HG03139 (cell line): Measurements from ENCODE around the gene KRTAP12-1.
"Not testable (repeated sequence)": the region's sequence is repeated elsewhere in the genome, so short reads cannot be mapped to it uniquely, and the experiment has no call there.

Source experiments
- ATAC-seq: cut with Tn5 transposase; IDR thresholded peaks from one replicate; pipeline ENCODE4 v1.9.1; 2021; ENCODE audit not compliant: unreplicated experiment

KRTAP12-1 gene

DNA sequence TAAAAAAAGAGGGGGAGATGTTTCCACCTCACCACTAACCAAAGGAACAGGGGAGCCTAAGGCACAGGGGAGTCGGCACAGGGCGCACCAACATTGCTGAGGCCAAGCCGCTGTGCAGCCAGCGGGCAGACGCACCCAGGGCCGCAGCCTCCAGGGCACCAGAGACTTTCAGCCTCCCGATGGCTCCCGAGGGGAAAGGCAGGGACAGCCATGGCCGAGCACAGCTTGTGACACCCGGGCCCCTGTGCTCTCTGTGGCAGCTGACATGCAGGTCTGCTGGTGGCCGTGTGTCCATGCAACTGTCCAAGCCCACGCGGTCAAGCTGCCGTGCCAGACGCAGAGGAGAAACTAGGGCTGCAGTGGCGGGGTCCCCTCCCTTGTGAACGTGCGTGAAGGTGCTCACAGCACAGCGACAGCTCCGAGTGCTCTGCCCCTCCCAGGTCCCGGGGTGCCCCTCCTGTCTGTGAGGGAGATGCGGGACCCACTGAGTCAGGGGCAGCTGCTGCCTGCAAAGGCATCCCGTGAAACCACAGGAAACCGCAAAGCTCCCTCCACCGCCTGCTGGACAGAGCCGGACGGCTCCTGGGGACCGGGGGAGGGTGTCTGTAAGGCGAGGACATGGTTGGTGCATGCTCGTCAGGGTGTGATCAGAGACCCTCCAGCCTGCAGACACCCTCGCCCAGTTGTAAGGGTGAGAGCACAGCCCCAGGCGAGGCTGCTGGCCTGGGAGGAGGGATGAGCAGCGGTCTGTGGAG lies 33.2 kb downstream of the KRTAP12-1 start:
- no peak for ATAC-seq

DNA sequence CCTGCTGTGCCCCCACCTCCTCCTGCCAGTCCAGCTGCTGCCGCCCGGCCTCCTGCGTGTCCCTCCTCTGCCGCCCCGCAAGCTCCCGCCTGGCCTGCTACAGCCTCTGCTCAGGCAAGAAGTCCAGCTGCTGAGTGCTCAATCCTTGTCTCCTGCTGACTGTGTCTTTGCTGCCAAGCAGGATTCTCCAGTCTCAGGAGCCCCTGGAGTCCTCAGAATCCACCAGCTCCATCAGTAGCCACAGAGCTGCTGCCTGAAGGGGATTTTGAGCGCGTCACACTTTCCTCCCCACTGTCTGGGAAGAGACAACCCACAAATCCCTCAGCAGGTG lies 34.8 kb downstream of the KRTAP12-1 start:
- ATAC-seq: no peak

DNA sequence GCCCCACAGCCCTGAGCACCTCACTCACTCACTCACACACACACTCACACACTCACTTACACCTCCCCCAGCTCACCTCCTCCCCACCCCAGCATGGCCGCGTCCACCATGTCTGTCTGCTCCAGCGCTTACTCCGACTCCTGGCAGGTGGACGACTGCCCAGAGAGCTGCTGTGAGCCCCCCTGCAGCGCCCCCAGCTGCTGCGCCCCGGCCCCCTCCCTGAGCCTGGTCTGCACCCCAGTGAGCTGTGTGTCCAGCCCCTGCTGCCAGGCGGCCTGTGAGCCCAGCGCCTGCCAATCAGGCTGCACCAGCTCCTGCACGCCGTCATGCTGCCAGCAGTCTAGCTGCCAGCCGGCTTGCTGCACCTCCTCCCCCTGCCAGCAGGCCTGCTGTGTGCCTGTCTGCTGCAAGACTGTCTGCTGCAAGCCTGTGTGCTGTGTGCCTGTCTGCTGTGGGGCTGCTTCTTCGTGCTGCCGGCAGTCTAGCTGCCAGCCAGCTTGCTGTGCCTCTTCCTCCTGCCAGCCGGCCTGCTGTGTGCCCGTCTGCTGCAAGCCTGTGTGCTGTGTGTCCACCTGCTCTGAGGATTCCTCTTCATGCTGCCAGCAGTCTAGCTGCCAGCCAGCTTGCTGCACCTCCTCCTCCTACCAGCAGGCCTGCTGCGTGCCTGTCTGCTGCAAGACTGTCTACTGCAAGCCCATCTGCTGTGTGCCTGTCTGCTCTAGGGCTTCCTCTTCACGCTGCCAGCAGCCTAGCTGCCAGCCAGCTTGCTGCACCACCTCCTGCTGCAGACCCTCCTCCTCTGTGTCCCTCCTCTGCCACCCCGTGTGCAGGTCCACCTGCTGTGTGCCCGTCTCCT lies 35.4 kb downstream of the KRTAP12-1 start, which contains the start of gene KRTAP10-11:
TSS of gene KRTAP10-11 (plus strand) at position 49 of the 856 bp plus-strand sequence. CDS start at position 94, 45 bp downstream.
- ATAC-seq: not testable (repeated sequence)

DNA sequence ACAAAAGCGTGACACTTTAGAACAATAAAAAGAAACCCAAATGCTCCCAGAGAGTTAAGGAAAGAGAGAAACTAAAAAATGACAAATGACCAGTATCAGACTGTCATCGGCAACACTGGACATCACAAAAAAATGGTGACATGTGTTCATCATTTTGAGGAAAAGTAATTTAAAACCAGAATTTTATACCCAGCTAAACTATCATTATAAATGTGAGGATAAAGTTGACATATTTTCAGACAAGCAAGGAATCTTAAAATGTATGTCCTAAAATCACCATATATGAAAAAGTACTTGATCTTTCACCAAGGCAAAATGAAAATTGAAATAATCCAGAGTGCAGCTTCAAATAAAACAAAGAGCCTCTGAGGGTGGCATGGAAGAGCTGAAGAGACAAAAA lies 37.1 kb downstream of the KRTAP12-1 start:
- no peak for ATAC-seq

DNA sequence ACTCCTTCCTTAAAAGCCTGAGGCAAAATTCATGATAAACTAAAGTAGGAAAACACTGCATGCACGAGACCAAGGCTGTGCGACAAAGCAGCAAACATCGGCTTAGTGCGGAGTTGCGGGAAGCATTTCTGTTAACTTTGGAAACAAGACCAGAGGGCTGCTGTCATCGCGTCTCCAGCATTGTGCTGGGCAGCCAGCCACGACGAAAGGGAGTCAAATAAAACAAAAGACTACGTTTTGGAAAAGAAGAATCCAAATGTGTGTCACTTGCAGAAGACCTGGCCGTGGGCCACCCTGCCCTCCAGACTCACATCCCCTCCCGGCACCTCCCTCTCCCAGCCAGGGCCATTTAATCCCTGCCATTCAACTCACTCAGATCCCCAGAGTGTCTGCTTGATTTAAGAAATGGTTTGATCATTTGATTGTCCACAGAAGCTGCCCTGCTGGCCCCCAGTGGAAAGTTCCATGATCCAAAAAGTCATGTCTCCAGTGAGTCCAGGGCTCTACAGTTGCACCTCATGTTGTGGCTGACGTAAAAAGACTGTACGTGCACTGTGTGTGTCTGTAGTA lies 38.1 kb downstream of the KRTAP12-1 start:
- no peak for ATAC-seq

DNA sequence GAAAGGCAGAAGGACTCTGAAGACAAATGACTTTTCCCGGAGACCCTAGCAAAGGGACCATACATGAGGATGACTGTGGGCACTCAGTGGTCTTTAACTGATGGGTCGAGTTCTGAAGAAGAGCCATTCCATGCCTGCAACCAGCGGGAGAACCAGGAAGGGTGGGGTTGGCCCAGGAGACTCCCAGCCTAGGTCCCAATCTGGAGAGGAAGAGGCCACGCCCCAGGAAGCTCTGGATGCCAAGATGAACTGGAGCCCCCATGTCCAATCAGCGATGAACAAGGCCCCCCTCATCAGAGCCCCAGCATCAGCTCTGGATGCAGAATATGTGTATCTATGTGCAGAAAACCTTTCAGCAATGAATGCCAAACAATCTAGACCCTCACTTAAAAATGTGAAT lies 41.2 kb downstream of the KRTAP12-1 start:
- no peak for ATAC-seq

DNA sequence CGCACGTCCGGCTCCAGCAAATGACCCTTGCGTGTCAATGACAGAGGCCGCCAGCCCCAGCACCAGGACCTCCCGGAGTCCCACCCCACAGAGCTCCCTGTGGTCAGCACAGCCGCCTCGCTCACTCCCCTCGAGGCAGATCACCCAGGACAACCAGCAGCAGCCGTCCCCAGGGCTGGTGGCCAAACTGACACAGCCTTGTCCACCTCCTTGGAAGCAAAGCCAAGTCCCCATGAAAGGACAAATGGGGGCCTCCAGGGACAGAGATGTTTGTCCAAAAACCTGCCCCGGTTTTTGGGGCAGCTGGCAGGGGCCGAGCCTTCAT lies 42.7 kb downstream of the KRTAP12-1 start:
- no peak for ATAC-seq

DNA sequence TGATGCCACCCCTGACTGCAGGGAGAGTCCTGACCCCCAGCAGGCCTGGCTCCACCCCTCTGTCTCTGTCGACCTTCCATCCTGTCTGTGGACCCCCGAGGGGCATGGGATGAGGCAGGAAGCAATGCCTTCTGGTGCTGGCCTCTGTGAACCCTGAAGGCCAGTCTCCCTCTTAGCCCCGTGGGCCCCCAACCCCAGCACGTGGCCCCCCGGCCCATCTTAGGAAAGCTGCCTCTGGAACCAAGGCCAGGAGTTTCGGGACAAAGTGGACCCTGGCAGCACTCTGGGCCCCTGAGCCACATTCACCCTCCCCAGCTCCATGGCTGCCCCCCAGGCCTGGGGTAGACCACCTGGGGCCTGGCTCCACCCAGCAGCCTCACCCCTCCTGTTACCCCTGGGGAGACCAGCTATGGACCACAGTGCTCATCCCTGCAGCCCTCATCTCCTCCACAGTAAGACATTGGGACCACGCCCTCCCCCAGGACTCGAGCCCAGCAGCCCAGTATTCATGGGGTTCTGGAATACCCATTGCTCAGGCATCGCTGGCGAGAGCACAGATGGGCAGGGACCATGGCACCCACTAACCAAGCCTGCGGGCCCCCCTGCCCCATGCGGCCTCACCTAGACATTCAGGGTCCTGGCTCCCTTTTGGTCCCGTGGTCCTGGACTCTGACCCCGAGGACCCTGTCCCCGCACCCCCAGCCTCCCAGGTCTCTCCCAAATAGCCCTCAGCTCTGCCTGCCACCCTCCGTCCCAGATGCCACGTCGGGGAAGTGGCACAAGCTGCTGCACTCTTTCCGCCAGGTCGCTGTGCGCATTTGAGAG lies 43.2 kb downstream of the KRTAP12-1 start:
- not testable (repeated sequence) for ATAC-seq

DNA sequence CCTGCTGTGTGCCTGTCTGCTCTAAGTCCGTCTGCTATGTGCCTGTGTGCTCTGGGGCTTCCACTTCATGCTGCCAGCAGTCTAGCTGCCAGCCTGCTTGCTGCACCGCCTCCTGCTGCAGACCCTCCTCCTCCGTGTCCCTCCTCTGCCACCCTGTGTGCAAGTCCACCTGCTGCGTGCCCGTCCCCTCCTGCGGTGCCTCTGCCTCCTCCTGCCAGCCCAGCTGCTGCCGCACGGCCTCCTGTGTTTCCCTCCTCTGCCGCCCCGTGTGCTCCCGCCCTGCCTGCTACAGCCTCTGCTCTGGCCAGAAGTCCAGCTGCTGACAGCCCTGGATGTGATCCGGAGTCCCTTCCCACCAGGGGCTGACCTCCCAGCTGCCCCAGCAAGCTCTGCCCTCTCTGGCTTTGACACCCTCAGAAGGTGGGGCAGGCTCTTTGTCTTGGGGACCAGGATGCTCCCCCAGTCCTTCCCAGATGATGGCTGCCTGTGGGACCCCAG lies 44.1 kb downstream of the KRTAP12-1 start:
- ATAC-seq: not testable (repeated sequence)

DNA sequence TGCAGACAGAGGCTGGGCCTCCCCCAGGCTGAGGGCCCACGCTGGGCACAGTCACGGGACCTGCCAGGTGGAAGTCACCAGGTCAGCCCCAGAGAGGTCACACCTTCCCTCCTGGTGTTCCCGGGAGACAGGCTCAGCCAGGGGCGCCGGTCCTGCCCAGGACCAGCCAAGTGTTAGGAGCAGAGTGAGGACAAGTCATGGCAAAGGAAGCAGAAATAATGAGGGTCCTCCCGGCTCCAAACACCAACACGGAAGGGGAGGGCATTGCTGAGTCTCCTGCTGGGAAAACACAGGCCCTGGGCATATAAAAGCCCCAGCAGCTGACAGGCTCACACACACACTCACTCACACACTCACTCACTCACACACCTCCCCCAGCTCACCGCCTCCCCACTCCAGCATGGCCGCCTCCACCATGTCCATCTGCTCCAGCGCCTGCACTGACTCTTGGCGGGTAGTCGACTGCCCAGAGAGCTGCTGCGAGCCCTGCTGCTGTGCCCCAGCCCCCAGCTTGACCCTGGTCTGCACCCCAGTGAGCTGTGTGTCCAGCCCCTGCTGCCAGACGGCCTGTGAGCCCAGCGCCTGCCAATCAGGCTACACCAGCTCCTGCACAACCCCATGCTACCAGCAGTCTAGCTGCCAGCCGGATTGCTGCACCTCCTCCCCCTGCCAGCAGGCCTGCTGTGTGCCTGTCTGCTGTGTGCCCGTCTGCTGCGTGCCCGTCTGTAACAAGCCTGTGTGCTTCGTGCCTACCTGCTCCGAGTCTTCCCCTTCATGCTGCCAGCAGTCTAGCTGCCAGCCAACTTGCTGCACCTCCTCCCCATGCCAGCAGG lies 44.7 kb downstream of the KRTAP12-1 start, which contains the start of gene KRTAP10-10:
TSS of gene KRTAP10-10 (plus strand) at position 339 of the 833 bp plus-strand sequence. CDS start at position 401, 62 bp downstream.
- ATAC-seq: no peak

DNA sequence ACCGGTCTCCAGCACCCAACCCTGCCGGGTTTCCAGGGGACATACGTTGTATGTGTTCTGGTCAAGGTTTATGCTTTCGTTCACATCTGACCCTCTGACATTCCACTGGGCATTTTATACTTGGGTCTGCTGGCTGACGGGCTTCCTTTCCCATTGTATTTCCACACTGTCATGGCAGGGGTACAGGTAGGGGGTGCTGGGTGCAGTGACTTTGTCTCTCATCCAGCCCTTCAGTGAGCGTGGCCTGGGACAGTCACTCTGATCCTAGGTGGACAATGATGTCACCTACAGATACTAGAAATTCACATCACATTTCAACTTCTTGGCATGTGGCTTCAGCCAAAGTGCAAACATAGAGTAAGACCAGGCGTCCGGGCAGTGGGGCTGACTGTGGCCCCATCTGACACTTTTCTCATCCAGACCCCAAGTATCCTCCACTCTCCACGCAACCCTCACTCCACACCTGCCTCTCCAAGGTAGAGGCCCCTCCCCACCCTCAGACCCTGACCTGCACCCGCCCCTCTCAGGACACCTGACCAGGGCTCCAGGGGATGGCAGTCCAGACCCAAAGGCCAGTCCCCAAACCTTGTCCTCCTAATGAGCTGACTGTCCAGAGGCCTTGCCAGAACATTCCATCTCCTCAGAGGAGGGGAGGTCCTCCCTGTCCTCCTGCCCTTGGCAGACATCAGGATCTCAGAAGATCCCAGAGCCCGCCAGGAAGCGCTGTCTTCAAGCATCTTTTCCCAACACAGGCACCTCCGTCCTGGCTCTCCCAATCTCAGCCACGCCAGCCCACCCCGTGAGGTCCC lies 45.5 kb downstream of the KRTAP12-1 start:
- no peak for ATAC-seq

DNA sequence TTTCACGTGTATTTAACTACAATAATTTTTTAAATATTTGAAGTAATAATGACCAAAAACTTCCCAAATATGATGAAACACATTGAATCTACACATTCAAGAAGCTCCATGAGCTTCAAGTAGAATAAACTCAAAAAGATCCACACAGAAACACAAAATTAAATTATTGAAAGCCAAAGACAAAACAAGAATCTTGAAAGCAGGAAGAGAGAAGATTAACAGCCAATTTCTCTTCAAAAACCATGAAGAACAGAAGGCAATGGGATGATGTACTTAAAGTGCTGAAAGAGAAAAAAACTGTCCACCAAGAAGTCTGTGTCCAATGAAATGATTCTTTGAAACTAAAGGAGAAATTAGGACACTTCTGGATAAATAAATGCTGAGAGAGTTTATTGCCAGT lies 49.9 kb downstream of the KRTAP12-1 start:
- ATAC-seq: no peak
